RPMI8226 (cell line): Measurements from ENCODE around the gene HS2ST1.

Source experiments
- DNase-seq: peaks from one replicate; pipeline ENCODE4 v3.0.0-alpha.2; 2015

The HS2ST1 gene

DNA sequence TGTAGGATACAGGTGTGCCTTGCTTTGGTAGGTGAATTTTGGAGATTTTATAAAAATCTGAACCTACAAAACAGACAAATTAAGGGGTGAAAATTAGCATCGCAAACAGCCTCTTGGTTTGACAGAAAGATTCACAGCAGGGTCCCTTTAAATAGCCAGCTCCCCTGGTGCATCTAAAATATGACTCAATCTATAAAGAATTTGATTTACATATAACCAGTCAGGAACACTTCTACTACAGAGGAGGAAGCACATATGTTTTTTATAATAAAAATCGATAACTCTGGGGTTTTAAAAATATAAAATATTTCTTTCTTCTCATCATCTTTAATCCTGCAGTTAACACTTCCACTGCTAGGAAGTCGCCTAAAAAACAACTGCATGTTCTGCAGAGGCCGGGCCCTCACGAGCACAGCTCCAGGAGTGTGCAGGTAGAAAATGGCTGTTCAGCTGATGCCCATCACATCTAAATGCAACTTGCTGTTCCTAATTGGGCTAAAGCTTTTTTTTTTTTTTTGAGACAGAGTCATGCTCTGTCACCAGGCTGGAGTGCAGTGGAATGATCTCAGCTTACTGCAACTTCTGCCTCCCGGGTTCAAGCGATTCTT is 203.4 kb downstream of the HS2ST1 start:
- DNase-seq: no peak

DNA sequence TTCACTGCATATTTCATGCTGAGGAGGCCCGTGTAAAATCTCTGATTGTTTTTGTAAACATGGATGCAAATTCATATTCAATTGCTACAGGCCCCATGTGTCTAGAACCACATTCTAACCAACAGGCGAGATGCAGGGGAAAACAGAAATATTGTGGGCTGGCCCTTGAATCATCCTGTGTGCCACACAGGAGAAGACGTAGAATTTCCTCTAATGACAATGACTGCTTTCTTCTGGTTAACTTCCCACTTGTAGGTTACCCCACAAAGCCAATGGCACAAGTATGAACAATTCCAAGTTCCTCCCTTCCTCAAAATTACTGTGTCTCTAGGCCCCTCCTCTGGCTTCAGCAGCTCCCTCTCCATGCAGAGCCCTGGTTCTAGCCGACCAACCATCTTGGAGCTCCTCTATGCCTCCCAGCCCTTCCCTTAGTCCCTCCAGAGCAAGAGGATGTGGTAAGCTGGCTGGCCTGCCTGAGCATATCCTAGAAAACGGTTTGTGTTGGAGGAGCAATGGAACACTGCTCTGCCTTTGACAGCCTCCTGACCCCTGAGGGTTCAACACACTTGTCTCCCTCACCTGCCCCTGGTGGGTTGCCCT is 205.2 kb downstream of the HS2ST1 start:
- no peak for DNase-seq

DNA sequence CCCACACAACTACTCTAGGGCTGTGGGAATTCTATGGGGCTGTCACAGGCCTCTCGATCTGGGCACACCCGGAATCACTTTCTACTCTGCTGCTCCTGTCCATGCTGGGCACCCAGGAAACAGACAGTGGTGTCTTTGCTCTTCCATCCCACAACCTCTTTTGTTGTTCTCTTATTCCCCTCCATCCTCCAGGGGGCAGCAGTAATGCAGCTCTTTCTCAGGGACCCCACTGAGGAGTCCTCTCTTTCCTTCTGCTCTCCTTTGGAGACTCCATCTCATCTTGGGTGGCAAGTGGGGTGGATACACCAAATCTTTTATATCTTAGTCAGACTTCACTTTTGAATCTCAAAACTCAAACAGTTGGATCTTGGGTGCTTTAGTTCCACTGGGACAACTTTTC is 206.3 kb downstream of the HS2ST1 start:
- no peak for DNase-seq

DNA sequence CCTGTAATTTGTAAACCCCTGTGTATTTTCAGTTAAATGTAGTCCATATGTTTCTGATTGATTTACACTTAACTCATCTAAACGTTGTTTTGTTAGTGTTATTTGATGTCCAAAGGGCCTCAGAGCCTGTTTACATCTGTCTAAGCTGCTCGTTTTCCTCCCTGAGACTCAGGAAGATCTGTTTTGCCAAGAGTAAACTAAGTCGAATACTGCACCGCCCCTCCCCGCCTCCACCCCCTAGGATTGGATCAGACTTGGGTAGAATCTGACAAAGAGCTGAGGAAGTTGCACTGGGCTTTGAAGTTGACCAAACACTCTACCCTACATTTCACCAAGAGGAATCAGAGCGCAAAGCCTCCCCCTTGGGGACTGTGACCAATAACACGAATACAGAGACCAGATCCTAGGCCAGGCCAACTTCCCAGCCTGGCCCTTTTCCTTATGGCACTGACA is 207.3 kb downstream of the HS2ST1 start:
- no peak for DNase-seq

DNA sequence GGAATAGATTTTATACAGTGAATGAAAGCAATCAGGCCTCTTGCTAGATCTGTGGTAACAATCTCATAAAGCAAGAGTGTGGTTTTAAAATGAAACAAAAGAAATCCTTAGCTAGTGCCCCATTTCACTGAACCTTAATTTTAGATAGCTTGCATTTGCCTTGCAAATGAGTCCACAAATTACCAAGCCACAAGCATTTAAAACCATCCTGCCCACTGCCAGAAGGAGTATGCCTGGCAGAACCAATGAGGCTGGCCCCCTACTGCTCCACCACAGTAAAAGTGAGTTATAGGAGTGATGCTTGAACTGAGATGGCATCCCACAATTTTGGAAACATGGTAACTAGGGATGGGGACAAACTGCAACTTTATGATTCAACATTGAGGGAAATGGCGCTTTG is 207.8 kb downstream of the HS2ST1 start:
- DNase-seq: no peak

DNA sequence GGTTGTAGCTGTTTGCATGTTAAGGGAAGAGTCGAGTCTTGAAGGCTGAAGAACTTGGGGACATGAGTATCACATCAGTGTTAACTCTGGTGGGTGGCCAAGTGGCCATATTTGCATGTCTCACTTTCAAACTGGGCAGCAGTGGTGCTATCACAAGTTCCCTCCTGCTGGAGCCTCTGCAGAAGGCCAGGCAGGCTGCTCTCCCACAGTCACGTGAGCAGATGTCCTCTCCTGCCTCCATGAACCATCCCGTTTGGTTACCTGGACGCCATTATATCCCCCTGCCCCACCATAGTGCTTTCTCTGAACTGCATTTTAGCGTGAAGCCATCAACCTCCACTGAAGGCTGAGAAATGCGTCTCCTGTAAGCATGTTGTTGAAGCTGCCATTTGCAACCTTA is 209.2 kb downstream of the HS2ST1 start:
- DNase-seq: no peak

DNA sequence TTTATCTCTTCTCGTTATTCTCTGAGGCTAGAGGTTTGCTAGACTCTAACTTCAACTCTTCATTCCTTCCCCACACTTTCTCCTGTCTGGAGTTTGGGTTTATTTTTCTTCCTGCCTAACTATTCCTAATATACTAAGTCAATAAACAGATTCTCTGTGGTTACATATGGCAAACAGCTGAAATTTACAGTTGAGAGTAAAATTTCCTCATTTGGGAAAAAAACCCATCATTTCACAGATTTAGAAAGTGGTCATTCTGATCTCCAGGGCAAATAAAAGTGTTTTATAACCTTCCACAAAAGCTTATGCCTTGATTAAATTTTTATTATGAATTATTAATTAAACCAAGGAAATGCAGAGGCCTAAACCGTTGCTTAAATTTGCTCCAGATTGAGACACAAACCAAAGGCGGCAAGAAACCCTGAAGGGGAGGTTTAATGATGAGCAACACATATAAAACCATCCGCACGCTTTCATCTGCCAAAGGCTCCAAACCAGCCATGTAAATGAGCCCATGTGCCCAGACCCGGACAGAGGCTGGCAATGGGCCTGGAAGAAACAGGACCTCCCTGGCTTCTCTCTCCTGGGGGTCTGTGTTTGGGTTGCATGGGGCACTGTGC is 212.6 kb downstream of the HS2ST1 start:
- no peak for DNase-seq

DNA sequence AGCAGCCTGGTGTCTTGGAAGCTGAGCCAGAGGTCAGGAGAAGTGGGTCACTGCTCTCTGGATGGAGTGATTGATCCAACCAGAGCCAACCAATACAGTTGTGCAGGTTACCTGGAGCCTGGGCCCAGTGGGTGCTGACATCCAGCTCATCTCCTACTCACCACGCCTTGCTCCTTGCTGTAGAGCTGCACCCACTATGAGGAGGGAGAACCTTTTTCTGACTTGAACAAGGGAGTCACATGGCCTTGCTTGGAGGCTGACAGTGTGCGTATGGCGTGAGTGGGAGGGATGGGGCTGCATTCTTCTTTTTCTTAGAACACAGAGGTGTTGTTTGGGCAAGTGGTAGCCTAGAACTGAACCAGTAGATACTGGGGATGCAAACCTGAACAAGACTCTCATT is 213.1 kb downstream of the HS2ST1 start:
- DNase-seq: no peak

DNA sequence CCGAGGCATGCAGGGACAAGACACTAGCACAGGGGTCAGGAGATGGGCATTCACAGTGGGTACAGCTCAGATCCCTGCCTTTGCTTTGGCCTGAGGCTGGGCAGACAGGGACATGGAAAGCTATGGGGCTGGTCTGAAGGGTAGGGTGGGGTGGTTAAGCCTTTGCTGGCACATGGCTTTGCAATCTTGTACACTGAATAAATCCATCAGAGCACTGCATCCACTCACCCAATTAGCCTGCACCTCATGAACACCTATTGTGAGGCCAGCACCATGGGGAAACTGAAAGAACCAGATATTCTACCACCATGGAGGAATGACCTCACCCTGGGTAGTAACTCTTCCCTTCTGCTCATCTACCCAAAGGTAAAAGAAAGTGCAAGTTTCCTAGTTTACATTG is 214.6 kb downstream of the HS2ST1 start:
- DNase-seq: no peak

DNA sequence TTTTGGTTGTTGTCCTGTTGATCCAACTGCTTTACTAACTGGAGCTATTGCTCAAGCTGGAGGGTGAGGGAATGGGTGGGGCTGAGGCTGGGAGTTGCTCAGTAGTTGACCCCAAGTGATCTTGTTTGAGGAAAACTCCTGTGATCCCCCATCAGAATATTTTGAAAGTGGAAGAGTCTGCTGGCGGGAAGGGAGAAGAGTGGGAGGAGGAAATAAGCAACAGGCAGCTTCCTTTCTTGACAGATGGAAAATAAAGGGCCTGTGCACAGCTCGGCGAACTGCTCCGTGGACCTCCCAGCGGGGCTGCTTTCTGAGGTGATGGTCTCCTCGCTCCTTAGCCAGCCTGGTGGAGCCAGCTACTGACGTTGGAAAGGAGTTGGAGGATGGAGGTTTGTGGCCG is 215.2 kb downstream of the HS2ST1 start:
- no peak for DNase-seq

DNA sequence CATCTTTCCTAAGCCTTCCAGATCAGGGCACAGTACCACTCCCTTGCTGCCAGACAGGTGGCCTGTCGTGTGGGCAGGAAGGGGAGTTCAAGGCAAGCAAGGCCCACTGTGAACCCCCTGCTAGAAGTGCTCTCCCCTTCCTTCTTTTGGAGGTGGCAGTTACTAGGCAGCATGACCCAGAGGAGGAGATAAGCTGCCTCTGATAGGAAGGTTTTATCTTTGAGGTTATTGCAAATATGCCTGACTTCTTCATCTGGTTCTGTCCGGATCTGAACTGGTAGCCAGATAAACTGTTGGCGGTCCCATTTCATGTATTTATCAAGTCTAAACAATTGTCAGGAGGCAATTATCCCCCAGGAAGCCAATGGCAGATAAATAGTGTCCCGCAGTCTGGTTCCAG is 216.0 kb downstream of the HS2ST1 start:
- DNase-seq: no peak

DNA sequence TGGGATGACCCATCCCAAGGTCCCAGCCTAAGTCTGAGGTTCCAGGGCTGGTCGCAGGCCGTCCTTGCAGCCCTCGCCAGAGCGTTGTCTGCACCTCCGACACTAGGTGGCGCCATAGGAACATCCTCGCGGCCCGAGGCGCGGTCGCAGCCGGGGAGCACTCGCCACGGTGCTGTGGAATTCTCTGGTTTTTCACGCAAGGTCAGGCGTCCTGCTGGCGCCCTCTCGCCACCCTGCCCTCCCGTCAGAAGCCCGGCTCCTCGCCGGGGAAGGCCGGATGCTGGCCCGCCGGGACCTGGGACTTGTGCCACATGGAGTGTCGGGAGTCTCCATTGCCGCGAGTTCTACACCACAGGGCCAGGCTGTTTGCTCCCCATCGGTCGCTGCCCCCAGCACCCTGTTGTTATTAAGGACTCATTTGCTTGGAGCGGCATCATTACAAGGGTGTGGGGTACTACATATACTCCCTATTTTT is 217.4 kb downstream of the HS2ST1 start:
- DNase-seq: peak; percentile 71

DNA sequence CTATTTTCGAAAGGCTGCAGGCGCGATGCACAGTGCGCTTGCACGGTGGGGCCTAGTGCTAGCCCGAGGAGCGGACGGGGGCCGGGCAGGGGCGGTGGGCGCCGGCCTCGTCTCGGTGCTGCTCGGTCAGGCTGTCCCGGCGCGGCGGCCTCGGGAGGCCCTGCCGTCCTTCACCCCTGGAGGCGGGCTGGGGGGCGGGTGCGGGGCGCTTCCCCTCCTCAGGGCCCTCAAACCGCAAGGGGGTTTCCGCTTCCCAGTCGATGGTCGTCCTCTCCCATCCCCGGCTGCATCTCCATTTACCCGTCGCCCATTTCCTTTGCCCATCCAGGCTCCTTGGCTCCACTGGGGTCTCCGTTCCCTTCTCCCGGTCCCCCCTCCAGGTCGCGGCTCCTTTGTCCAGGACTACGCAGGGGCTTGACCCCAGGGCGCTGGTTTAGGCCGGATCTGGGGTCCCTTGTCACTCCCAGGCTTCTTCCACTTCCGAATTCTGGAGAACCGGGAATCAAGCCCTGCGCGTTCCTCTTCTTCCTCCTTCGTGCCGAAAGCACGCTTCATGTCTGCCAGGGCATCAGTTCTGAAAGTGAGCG is 217.9 kb downstream of the HS2ST1 start:
- DNase-seq: no peak

DNA sequence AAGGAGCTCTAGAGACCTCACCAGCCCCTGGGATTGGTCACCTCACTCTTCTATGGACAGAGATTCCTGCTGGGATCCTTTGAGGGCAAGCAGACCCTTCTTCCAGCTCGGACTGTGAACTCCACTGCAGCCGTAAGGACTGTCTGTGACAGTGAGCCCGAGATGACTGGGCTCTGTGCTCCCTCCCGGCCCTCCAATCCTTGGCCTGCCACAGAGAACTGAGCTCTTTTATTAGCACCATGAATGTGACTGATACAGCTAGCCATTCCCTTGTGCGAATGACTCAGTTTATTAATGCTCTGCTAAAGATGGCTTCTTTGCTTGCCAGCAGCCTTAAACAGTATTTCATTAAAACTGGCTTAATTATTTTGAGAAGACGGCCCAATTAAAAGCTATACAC is 219.6 kb downstream of the HS2ST1 start:
- DNase-seq: no peak

DNA sequence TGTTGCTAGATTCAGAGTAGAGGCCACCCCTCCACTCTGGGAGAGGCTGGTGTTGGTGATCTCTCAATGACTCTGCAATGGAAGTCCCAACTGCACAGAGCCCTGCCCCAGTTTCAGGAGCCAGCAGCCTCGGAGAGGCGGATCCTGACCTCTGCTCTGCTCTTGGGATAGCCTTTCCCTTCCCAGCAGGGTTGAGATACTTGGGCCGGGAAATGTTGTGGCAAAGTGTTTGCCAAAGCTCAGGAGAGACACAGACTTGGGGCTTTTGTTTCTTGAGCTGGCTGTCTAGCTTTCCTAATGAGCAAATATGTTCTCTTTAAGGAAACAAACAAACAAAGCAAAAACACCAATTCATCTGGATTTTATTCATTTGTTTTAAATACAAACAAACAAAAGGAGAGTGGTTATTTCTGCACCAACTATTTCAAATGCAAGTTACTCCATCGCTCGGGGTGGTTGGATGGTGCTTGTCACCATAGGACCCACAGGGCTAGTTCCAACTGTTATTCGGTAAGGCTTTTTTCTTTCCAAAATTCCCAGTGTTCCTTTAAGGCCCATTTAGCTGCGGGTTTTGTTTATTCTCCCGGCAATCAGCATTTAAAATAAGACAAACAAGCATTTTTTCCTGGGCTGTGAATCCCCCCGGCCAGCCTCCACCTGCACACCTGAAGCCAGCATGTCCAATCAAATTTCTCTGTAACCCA is 220.3 kb downstream of the HS2ST1 start:
- no peak for DNase-seq

DNA sequence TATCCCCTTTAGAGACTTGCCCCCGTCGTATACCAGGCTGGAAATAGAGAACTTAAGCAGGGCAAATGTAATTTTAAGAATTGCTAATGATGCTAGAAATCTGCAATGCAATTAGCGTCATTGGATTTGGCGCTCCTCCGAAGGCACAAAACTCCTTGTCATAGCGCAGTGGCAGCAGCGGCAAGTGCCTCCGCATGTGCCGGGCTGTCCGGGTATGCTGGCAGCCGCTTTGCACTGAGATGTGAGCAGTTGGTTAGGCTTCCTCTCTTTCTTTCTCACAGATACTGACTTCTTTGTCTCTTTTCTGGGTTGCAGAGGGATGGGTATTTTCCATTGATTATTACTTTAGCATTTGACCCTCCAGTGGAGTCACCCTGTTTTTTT is 220.9 kb downstream of the HS2ST1 start:
- DNase-seq: no peak

DNA sequence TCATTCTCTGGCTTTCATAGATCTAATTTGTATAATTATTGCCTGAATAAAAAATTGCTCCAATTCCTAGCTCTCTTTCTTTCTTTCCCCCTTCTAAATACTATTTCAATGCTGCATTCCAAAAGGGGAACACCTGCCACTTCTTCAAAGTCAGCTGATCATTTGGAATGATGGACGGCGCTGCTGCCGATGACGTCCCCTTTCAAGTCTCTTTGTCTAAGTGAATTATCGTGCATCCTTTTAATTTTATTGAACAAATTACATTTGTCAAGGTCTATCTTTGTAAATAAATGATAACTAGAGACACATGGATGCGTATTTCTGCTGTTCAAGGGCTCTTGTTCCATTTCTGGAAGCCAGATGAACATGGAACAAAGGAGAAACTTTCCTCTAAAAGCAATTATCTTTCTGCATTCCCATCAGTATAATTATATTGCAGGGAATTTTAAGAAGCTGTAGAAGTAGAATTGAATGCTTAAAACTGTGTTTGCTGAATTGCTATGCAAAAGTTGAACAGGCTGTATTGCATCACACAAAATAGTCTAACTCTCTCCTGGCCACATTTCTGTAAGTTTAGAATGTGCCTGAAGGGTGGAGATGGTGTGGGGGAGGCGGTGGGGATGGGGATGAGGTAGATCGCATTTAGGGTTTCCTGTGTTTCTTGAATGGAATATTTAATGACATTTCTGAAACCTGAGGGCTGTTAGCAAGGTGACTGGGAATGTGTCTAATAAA is 222.3 kb downstream of the HS2ST1 start:
- DNase-seq: no peak

DNA sequence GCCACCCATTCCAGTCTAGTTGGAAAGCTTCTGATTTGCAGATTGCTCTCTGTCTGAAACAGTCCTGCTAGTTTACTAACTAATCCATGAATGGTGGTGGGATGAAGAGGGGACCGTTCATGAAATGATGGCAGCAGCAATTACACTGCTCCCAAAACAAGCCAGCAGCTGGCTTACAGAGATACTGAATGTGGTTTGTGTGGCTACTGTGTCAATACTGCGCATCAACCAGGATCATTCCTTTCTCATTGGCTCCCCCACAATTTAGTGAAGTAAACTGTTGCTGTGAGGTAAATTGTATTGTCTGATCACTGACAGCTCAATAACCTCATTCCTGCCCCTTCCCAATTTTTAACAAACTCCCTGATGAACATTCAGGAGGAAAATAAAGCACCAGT is 222.9 kb downstream of the HS2ST1 start:
- DNase-seq: no peak

DNA sequence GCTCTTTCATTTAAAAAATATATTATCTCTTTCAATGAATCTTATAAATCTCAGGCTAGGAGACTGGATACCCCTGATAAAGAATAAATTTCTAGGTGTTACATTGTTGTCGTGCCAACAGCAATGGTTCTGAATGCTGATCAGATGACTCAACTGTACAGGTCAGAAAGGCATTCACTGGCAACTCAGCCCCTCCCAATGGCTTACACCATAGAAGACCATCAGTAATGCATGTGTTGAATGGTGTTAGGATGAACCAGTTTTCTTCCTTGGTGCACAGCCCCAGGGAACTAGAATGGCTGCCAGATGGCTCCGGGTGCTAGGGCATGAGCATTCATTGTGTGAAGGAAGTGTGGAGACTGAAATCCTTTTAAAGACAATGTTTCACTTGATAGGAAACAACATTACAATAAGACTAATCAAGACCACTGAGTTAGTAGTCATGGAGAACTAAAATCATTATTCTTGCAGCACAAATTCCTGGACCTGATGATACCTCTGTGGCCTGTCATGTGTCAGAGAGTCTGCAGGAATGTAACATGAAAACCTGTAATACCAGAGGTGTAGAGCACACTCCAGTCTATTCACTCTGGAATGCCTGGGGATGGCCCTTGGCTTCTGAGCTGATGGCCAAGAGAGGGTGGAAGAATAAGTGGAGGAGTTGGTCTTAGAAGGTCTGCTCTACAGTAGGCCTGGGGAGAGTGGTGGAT is 226.6 kb downstream of the HS2ST1 start:
- no peak for DNase-seq

DNA sequence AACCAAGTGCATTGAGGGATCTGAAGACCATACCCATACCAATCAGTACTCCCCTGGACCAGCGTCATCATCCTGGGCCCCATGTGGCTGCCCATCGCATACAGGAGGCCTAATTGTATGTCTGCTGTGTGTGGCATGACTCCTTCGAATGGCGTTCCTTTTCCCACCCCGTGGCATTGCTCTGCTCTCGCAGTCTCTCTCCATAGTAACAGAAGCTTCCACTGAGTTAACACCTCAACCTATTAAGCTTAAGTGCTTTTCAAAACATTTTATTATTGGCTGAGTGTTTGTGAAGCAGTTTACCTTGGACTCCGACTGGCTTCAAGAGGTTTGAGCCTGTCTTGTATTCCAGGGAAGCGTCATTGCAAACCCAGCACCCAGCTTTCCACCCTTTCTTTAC is 227.1 kb downstream of the HS2ST1 start:
- DNase-seq: no peak

DNA sequence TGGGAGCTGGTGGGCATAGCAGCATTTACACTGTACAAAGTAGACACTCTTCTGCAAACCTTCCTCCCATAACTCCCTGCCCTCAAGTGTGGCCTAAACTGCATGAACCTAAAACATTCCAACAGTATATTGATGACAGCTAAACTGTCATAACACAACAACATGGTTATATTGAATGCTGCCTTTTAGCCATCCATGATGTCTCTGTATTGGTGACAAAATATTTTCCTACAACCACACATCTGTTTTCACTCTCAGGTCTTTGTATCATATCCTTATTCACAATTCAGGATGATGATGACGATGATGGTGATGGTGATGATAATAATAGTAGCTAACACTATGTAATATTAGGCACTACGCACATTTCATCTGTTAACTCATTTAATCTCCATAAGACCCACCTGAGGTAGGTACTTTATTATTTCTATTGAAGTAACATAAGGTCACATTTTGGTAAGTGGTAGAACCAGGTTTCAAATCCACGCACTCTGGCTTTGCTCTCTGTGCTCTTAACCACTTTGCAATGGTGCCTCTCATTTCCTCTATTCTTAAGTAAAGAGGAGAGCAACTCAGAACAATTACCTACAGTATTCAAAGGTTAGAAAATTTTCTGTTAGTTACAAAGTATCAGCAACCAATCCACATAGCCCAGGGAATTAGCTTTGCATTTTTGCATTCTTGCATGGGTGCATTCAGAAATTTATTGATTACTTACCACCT is 229.1 kb downstream of the HS2ST1 start:
- no peak for DNase-seq
